Measurements from ENCODE around the gene SCTR. TPM values are rescaled to one million over a fixed set of nuclear protein-coding genes. Genes with fewer than 3 reads are reported as not detected.

SCTR gene
- total and polyA plus RNA-seq, 2 of the 8 experiments (the other 6 are each of a cell fraction or from before 2014, with no cell fraction given): 0.15 TPM; not detected in 1

GRCh38 chr2:119453972-119454593, 70.2 kb downstream of the SCTR start:
- Histone ChIP-seq H3K79me2 (ENCODE audit: control insufficient read depth in 1 of 2, insufficient read depth in 2 of 2, low read length in 2 of 2) (no peaks in the 10 kb centered on the region), H3K27ac (ENCODE audit: low read depth, low read length) (no peak overlapping the region)
- CTCF ChIA-PET (ENCODE audit: partially characterized antibody): interaction anchor here (0.6 to 6.9 kb wide), 3 partner anchors 22 to 1978 kb away, joined by 3 to 41 read pairs (median 3); no protein-coding TSS in a partner anchor
- TF ChIP-seq ATF2 (IDR thresholded peaks at IDR 0.05; ENCODE audit: low read length) (no peak), BACH1 (IDR thresholded peaks at IDR 0.05; ENCODE audit: low read length) (no peak), POLR2A (IDR thresholded peaks at IDR 0.05; ENCODE audit: control extremely low read depth in 1 of 2, low read depth in 2 of 2, low read length in 2 of 2) (no peak), KDM1A (IDR thresholded peaks at IDR 0.05; ENCODE audit: borderline replicate concordance, low read length) (no peak), SP1 (IDR thresholded peaks at IDR 0.05; ENCODE audit: low read depth, low read length) (no peak), SP4 (IDR thresholded peaks at IDR 0.05; ENCODE audit: low read length) (no peak), SUZ12 (IDR thresholded peaks at IDR 0.05; ENCODE audit: low read length) (no peak), TCF12 (IDR thresholded peaks at IDR 0.05; ENCODE audit: low read depth, low read length) (no peak), ASH2L (IDR thresholded peaks at IDR 0.05; ENCODE audit: low read length) (no peak), SRF (IDR thresholded peaks at IDR 0.05; ENCODE audit: low read depth, low read length) (no peak), RNF2 (IDR thresholded peaks at IDR 0.05; ENCODE audit: borderline replicate concordance, low read depth, low read length, missing control alignments, poor library complexity, severe bottlenecking) (no peak), CBX5 (IDR thresholded peaks at IDR 0.05; ENCODE audit: low read depth, low read length) (no peak), CREB1 (IDR thresholded peaks at IDR 0.05) (no peak)

More at GRCh38 chr2:119453972-119454593, 70.2 kb downstream of the SCTR start:
- Histone ChIP-seq H3K23me2 (ENCODE audit: low read depth, low read length) (no peaks in the 10 kb centered on the region), H3K9ac (replicated peaks in 1 of 4; ENCODE audit: extremely low read depth in 1 of 4, low read depth in 3 of 4, low read length in 3 of 4) (no peak overlapping the region), H2AK5ac (ENCODE audit: low read depth, low read length) (no peak overlapping the region), H3K9me3 (ENCODE audit: insufficient read depth in 2 of 2, low read depth in 1 of 2, low read length in 1 of 2) (no peaks in the 10 kb centered on the region), H3K4me1 (replicated peaks in 1 of 4; ENCODE audit: control insufficient read depth in 3 of 4, insufficient read depth in 4 of 4, low read length in 3 of 4) (peaks cover 0 to 3% (median 0%) of the 10 kb centered on the region in 4 experiments; a peak in 1 of 7 replicates), H2BK12ac (ENCODE audit: low read depth, low read length) (no peak overlapping the region), H3K18ac (ENCODE audit: extremely low read depth, low read length) (no peak overlapping the region), H4K91ac (replicated peaks; ENCODE audit: insufficient read length, low read length) (no peak overlapping the region), H2AFZ (ENCODE audit: low read length) (no peak overlapping the region), H3K27me3 (replicated peaks in 1 of 4; ENCODE audit: control insufficient read depth in 3 of 4, extremely low read depth in 1 of 4, insufficient read depth in 3 of 4, low read length in 3 of 4) (0 out of 7 replicates have a peak, but pooled peaks cover 0 to 2% (median 0%) of the 10 kb centered on the region in 4 experiments), H3K36me3 (ENCODE audit: control insufficient read depth in 2 of 4, insufficient read depth in 4 of 4, low read length in 3 of 4) (no peaks in the 10 kb centered on the region), H2BK15ac (ENCODE audit: low read length) (no peak overlapping the region), H3K4me2 (ENCODE audit: insufficient read depth in 1 of 2, low read depth in 2 of 2, low read length in 2 of 2) (no peak overlapping the region), H3K14ac (ENCODE audit: insufficient read length) (no peak overlapping the region), H4K20me1 (replicated peaks in 1 of 2; ENCODE audit: control insufficient read depth in 1 of 2, insufficient read depth in 2 of 2, low read length in 2 of 2) (no peaks in the 10 kb centered on the region), H3K23ac (ENCODE audit: insufficient read length) (no peak overlapping the region), H4K5ac (ENCODE audit: insufficient read length, low read depth, low read length) (no peak overlapping the region), H2BK20ac (ENCODE audit: low read length) (no peak overlapping the region), H2BK120ac (replicated peaks; ENCODE audit: low read depth, low read length) (no peak overlapping the region), H3K56ac (replicated peaks; ENCODE audit: insufficient read length, low read depth, low read length) (no peak overlapping the region), H4K8ac (ENCODE audit: extremely low read depth, insufficient read depth, low read length) (no peak overlapping the region), H3K4me3 (ENCODE audit: extremely low read depth in 1 of 4, insufficient read depth in 2 of 4, low read depth in 3 of 4, low read length in 4 of 4) (no peak overlapping the region), H3K4ac (replicated peaks; ENCODE audit: insufficient read length, low read depth, low read length) (no peak overlapping the region), H3K79me1 (ENCODE audit: low read depth, low read length) (no peaks in the 10 kb centered on the region; the same call in 1 of the 2 replicates), H2BK5ac (ENCODE audit: low read depth, low read length) (no peak overlapping the region)
- POLR2A ChIA-PET (ENCODE audit: partially characterized antibody): interaction anchor here (0.9 kb wide), 1 partner anchor 11 kb away, joined by 3 read pairs; no protein-coding TSS in a partner anchor
- FAIRE-seq (no peak), DNase-seq (ENCODE audit: low read depth in 1 of 2, low spot score in 2 of 2) (no peak)
- 84% methylated on average over 12 of the region's 12 CpGs; no CpG with 5 or more reads in 1 of the 2 experiments for WGBS, 2 experiments (ENCODE audit: extremely low coverage in 1 of 2, insufficient coverage in 1 of 2, insufficient read length in 1 of 2, insufficient replicate concordance in 2 of 2, low coverage in 1 of 2, low lambda C conversion rate in 2 of 2, missing lambda C conversion rate in 1 of 2)

Measured in H1 (cell line).